ENCODE data around the gene SCYGR8. TPM values are rescaled to one million over a fixed set of nuclear protein-coding genes. Genes with fewer than 3 reads are reported as not detected.

SCYGR8 gene, protein sequence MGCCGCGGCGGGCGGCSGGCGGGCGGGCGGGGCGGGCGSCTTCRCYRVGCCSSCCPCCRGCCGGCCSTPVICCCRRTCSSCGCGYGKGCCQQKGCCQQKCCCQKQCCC
- not detected for total RNA-seq (2021; ENCODE audit: unreplicated experiment)
- polyA plus RNA-seq (2012), result not detected in 2 replicates
- not detected for Bru-seq, nascent RNA
- not detected for BruChase-seq, experiment 1, labeled RNA remaining after a 6-hour chase
- BruChase-seq, experiment 2, labeled RNA remaining after a 2-hour chase, result not detected
- long read RNA-seq, result 0 reads

DNA sequence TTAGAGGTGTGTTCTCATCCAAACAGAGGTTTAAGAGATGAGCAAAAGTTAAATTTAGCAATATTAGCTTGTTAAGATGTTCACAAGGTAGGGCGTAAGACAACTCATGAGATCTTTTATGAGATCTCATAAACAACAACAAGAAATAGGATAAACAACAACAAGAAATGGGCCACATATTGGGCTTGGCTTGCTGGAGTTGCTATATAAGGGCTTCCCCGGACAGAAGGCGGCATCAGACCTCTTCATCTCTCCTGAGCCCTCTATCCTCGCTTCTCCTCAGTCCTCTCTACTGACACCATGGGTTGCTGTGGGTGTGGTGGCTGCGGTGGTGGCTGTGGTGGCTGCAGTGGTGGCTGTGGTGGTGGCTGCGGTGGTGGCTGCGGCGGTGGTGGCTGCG is at the start of gene SCYGR8:
TSS of gene SCYGR8 (plus strand) at position 301 of the 400 bp plus-strand sequence. CDS start at position 301, 0 bp downstream.
- intact Hi-C loops (cut with micrococcal nuclease), result loop anchor here (5.0 to 10.0 kb wide), 2 partner anchors 88 to 139 kb away; no protein-coding TSS in a partner anchor
- no peaks in the 10 kb centered on the region for H3K9me2 ChIP-seq (ENCODE audit: insufficient read depth)
- no peaks in the 10 kb centered on the region for H3K79me2 ChIP-seq (ENCODE audit: insufficient read depth, low read length)
- TF ChIP-seq SRF (IDR thresholded peaks at IDR 0.05; ENCODE audit: low read depth) (no peak), JUND (IDR thresholded peaks at IDR 0.05) (no peak), SP1 (IDR thresholded peaks at IDR 0.05; ENCODE audit: low read depth) (no peak), CEBPB (IDR thresholded peaks at IDR 0.05; ENCODE audit: low read depth) (no peak), SIN3A (IDR thresholded peaks at IDR 0.05; ENCODE audit: low read depth) (no peak), YY1 (IDR thresholded peaks at IDR 0.05; ENCODE audit: extremely low read depth, insufficient replicate concordance, low read depth, low read length) (no peak), FOSL1 (IDR thresholded peaks at IDR 0.05; ENCODE audit: low read depth) (no peak), POLR2A (IDR thresholded peaks at IDR 0.05; ENCODE audit: borderline replicate concordance, extremely low read depth, insufficient read depth, insufficient read length) (no peak), TCF7L2 (IDR thresholded peaks at IDR 0.05; ENCODE audit: borderline replicate concordance, extremely low read depth, insufficient read depth, insufficient read length) (no peak), ELF1 (IDR thresholded peaks at IDR 0.05; ENCODE audit: borderline replicate concordance, low read depth) (no peak), ZNF274 (IDR thresholded peaks at IDR 0.05; ENCODE audit: low read depth, low read length) (no peak)
- TF ChIP-seq, protein P1, sequence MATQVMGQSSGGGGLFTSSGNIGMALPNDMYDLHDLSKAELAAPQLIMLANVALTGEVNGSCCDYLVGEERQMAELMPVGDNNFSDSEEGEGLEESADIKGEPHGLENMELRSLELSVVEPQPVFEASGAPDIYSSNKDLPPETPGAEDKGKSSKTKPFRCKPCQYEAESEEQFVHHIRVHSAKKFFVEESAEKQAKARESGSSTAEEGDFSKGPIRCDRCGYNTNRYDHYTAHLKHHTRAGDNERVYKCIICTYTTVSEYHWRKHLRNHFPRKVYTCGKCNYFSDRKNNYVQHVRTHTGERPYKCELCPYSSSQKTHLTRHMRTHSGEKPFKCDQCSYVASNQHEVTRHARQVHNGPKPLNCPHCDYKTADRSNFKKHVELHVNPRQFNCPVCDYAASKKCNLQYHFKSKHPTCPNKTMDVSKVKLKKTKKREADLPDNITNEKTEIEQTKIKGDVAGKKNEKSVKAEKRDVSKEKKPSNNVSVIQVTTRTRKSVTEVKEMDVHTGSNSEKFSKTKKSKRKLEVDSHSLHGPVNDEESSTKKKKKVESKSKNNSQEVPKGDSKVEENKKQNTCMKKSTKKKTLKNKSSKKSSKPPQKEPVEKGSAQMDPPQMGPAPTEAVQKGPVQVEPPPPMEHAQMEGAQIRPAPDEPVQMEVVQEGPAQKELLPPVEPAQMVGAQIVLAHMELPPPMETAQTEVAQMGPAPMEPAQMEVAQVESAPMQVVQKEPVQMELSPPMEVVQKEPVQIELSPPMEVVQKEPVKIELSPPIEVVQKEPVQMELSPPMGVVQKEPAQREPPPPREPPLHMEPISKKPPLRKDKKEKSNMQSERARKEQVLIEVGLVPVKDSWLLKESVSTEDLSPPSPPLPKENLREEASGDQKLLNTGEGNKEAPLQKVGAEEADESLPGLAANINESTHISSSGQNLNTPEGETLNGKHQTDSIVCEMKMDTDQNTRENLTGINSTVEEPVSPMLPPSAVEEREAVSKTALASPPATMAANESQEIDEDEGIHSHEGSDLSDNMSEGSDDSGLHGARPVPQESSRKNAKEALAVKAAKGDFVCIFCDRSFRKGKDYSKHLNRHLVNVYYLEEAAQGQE (IDR thresholded peaks at IDR 0.05; ENCODE audit: low read depth), result no peak
- TF ChIP-seq, protein P2, sequence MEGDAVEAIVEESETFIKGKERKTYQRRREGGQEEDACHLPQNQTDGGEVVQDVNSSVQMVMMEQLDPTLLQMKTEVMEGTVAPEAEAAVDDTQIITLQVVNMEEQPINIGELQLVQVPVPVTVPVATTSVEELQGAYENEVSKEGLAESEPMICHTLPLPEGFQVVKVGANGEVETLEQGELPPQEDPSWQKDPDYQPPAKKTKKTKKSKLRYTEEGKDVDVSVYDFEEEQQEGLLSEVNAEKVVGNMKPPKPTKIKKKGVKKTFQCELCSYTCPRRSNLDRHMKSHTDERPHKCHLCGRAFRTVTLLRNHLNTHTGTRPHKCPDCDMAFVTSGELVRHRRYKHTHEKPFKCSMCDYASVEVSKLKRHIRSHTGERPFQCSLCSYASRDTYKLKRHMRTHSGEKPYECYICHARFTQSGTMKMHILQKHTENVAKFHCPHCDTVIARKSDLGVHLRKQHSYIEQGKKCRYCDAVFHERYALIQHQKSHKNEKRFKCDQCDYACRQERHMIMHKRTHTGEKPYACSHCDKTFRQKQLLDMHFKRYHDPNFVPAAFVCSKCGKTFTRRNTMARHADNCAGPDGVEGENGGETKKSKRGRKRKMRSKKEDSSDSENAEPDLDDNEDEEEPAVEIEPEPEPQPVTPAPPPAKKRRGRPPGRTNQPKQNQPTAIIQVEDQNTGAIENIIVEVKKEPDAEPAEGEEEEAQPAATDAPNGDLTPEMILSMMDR (IDR thresholded peaks at IDR 0.05 in 2 of 3, conservative IDR thresholded peaks at IDR 0.05 in 1 of 3; ENCODE audit: borderline replicate concordance in 1 of 3, insufficient read depth in 1 of 3, low read depth in 2 of 3, low read length in 2 of 3), result no peak
- TF ChIP-seq, protein P3, sequence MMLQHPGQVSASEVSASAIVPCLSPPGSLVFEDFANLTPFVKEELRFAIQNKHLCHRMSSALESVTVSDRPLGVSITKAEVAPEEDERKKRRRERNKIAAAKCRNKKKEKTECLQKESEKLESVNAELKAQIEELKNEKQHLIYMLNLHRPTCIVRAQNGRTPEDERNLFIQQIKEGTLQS (IDR thresholded peaks at IDR 0.05), result no peak
- TF ChIP-seq, protein P4, sequence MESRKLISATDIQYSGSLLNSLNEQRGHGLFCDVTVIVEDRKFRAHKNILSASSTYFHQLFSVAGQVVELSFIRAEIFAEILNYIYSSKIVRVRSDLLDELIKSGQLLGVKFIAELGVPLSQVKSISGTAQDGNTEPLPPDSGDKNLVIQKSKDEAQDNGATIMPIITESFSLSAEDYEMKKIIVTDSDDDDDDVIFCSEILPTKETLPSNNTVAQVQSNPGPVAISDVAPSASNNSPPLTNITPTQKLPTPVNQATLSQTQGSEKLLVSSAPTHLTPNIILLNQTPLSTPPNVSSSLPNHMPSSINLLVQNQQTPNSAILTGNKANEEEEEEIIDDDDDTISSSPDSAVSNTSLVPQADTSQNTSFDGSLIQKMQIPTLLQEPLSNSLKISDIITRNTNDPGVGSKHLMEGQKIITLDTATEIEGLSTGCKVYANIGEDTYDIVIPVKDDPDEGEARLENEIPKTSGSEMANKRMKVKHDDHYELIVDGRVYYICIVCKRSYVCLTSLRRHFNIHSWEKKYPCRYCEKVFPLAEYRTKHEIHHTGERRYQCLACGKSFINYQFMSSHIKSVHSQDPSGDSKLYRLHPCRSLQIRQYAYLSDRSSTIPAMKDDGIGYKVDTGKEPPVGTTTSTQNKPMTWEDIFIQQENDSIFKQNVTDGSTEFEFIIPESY (IDR thresholded peaks at IDR 0.05; ENCODE audit: extremely low read depth, insufficient replicate concordance, low read length), result no peak
- no TSS peak for BruUV-seq (replicated peaks)
- H3K27me3 ChIP-seq (ENCODE audit: insufficient read depth, low read length), result no peaks in the 10 kb centered on the region
- no peaks in the 10 kb centered on the region for H4K20me1 ChIP-seq (ENCODE audit: insufficient read depth)
- ChIA-PET POLR2A (no interaction called here), RAD21 (ENCODE audit: low non-redundant PET in 1 of 2, low total read pairs in 2 of 2, uncharacterized antibody in 2 of 2, unreplicated experiment in 2 of 2) (no interaction called here), CTCF (no interaction called here)
- DNase-seq (ENCODE audit: low read depth, low spot score), result no peak
- H3K9ac ChIP-seq (ENCODE audit: low read length), result no peak within 1 kb of the TSS
- no peak within 1 kb of the TSS for H2AFZ ChIP-seq (ENCODE audit: low read depth, low read length, poor library complexity, severe bottlenecking)
- no peak within 1 kb of the TSS for H3K4me2 ChIP-seq (ENCODE audit: low read length)
- no peak for ATAC-seq
- no peaks in the 10 kb centered on the region for H3K36me3 ChIP-seq (ENCODE audit: control insufficient read depth in 1 of 2, insufficient read depth in 2 of 2, low read length in 2 of 2)
- no peak within 1 kb of the TSS for H3K27ac ChIP-seq (ENCODE audit: low read depth, low read length)
- H3K4me1 ChIP-seq (ENCODE audit: control insufficient read depth in 1 of 2, insufficient read depth in 2 of 2, low read length in 2 of 2), result no peaks in the 10 kb centered on the region
- no peak within 1 kb of the TSS for H3K4me3 ChIP-seq (replicated peaks in 1 of 2; ENCODE audit: low read depth in 1 of 2, low read length in 2 of 2)
- H3K9me3 ChIP-seq (ENCODE audit: control insufficient read depth in 1 of 2, insufficient read depth in 1 of 2, low read depth in 1 of 2, low read length in 2 of 2), result no peaks in the 10 kb centered on the region

All from HCT116 (cell line).